22Rv1 (cell line): ENCODE results near the gene GRIK4.

Experiments used
- ZFX ChIP-seq: fragments of 450-650 bp; IDR thresholded peaks from 2 replicates; pipeline ENCODE4 v1.6.1; 2017; ENCODE audit warnings: antibody characterized with exemption, borderline replicate concordance
- TF ChIP-seq, protein P1 (sequence below): fragments of 450-650 bp; IDR thresholded peaks from 2 replicates; pipeline ENCODE4 v1.5.1; 2017; ENCODE audit warnings: mild to moderate bottlenecking

DNA sequence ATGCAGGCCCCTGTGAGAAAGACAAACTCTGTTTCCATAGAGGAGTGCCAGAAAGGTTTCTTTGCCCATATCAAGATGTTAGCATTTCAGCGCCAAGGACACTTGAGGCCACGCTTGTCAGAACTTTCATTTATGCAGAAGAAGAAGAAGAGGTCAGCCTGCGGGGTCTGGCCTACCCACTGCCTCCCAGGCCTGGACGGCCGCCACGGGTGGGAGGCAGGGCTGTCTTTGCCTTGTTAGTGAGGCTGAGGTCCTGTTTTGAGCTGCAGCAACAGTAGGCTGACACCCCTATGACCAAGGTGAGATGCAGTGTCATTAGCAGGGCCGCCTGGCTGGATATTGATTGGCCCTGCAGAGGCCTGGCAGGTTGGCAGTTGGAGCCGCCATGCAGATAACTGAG, 183.9 kb downstream of the GRIK4 start:
- TF ChIP-seq, protein P1, sequence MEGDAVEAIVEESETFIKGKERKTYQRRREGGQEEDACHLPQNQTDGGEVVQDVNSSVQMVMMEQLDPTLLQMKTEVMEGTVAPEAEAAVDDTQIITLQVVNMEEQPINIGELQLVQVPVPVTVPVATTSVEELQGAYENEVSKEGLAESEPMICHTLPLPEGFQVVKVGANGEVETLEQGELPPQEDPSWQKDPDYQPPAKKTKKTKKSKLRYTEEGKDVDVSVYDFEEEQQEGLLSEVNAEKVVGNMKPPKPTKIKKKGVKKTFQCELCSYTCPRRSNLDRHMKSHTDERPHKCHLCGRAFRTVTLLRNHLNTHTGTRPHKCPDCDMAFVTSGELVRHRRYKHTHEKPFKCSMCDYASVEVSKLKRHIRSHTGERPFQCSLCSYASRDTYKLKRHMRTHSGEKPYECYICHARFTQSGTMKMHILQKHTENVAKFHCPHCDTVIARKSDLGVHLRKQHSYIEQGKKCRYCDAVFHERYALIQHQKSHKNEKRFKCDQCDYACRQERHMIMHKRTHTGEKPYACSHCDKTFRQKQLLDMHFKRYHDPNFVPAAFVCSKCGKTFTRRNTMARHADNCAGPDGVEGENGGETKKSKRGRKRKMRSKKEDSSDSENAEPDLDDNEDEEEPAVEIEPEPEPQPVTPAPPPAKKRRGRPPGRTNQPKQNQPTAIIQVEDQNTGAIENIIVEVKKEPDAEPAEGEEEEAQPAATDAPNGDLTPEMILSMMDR: no peak
- TF ChIP-seq ZFX: no peak
